NCI-H2227 (cell line): ENCODE measurements around the gene NRP1.
"Not testable (repeated sequence)": the region's sequence is repeated elsewhere in the genome, so short reads cannot be mapped to it uniquely, and the experiment has no call there.

Experiments used
- DNase-seq: peaks from one replicate; lab custom pipeline; 2025; ENCODE audit not compliant: unreplicated experiment; lab: John Stamatoyannopoulos, UW

NRP1 gene

DNA sequence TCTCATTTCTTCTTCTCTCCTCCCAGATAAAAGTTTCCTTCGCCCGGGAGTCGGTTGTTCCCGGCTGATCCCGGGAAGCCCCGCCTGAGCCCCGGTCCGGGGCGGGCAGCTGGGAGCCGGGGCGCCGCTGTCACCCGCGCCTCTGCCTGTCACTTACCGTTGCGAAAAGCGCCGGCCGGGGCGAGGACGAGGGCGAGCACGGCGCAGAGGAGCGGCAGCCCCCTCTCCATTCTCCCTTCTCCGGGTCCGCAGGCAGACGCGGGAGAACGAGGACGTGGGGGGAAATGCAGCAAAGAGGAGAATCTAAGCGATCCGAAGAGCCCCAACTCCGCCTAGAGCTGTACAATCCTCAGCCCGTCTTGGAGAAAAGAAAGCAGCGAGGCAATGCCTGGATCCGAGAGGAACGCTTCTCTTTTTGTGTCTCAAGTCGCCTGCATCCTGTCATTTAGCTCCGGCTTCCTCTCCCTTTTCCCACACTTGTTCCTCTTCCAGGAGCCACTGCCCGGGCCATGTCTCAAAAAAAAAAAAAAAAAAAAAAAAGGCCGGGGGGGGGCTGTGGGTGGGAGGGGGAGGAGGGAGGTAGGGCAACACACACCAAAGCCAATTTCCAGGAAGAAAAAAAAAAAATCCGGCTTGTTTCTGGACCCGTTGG, at the start of gene NRP1:
Gene NRP1, minus strand, starts transcription at position 515 of the 652 bp plus-strand sequence. Its CDS starts 285 bp downstream, at position 230.
- peak; percentile 32 for DNase-seq

DNA sequence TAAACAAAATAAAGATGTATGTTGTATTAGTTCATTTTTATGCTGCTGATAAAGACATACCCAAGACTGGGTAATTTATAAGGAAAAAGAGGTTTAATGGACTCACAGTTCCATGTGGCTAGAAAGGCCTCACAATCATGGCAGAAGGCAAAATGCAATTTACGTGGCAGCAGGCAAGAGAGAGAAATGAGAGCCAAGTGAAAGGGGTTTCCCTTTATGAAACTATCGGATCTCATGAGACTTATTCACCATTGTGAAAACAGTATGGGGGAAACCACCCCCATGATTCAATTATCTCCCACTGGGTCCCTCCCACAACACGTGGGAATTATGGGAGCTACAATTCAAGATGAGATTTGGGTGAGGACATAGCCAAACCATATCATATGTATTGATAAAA, 49.7 kb upstream of the NRP1 start:
- DNase-seq = not testable (repeated sequence)

DNA sequence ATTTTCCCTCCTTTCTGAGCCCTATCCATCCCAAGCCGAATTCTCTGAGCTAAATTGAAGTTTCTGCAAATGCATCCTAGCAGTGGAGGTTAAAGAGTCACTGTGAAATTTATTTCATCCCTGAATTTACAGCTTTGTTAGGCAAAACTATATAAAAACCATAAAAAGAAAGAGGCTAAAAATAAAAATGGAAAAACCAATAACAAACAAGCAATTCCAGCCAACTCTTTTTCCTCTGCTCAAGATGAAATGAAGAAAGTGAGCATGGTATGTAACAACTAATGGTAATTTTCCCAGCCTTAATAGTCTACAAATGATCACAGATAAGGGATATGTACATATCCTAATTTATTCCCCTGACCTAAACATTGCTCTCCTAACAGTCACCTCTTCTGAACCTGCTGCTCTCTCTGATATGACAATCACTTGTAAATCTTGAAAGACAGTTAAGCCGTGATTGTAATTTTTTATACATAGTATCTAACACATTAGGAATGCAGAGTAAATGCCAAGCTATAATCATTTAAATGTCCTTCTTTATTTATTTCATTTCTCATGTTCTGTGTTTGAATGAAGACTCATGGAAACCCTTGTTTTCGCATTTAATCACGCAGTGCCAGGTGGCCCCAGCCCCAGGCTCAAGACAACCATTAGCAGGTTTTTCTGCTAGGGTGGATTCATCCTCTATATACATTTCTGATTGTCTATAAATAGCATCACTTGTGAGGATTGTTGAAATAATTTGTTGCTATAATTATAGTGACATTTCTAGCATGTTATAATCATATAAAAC, 48.6 kb upstream of the NRP1 start:
- no peak for DNase-seq

DNA sequence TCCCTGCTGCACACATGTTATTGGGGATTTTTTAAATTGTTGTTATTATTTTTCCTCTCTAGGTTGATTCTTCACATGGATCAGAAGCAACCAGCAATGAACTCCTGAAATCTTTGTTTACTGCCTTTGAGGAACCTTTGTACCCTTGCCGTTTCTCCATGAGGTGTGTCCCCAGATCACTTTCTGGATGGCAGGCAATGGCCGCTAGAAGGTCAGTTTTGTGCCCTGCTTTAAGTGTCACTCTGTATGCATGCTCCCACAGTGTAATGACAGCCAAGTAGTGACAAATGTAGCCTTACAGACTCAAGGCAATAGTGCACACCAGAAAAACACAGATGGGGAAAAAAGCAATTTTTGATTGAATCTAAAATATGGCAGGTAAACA, 47.7 kb upstream of the NRP1 start:
- no peak for DNase-seq

DNA sequence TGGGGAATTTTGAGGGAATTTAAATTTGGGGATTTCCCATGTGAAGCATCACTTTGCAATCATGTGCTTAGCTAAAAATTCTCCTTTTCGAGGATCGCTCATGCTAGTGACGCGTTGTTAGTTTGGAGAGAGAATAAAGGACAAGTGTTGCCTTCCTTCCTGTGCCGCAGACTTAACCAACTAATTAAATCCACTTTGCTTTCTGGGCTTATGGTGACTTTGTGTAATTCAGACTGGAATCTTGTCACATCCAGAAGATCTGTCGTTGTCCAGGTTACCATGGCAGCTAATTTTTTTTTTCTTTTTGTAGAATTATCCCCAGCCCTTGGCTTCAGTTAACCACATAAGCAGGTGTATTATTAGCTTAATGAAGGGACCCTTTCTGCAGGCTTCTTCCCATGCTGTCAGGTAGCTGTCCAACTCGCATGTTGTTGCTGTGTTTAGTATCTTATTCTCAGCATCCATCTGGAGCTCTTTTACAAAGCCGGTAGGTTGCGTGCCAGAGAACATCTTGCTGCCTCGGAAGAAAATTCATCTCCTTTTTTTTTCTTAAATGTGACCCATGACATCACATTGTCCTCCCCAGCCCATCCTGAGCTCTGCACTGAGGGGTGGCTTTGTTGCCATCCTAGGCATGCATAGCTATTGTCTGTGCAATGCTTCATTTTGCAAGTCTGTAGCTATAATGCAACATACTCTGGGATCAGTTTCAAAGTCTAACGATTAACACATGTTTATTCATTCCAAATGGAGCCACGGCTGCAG, 47.2 kb upstream of the NRP1 start:
- DNase-seq = peak; percentile 29

DNA sequence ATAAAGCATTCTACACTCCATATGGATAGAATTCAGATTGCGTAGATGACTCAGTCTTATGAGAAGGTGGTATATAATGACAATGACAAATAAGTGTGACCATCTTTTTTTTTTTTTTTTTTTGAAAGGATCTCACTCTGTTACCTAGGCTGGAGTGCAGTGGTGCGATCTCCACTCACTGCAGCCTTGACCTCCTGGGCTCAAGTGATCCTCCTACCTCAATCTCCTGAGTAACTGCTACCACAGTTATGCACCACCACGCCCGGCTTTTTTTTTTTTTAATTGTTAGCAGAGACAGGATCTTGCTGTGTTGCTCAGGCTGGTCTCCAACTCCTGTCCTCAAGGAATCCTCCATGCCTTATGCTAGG, 43.2 kb upstream of the NRP1 start:
- no peak for DNase-seq

DNA sequence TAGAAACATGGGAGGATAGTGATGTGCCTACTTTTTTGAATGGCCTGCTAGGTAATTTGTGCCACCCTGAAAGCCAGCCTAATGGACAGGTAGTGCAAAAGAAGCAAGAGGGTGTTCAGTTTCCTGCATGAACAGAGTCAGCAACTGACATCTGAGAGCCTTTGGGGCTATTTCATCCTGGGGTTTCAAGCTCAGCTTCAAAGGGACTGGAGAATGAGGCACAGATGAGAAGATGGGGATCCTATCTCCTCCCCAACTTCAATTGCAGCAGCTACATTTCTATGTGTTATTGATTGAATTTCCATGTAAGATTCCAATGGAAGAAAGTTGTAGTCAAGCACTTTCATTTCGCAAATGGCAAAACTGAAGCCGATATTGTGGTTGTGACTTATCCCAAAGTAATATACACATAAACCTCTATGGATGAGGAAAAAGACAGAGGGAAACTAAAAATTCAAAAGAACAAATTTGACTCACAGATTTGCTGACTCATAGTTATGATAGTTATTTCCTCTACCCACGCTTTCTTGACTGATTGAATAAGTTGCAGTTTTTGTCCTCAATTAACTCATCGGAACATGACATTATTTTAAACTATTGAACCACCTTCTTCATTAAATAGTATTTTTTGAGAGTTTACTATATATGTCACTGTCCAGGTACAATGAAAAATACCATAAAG, 42.6 kb upstream of the NRP1 start:
- DNase-seq = no peak

DNA sequence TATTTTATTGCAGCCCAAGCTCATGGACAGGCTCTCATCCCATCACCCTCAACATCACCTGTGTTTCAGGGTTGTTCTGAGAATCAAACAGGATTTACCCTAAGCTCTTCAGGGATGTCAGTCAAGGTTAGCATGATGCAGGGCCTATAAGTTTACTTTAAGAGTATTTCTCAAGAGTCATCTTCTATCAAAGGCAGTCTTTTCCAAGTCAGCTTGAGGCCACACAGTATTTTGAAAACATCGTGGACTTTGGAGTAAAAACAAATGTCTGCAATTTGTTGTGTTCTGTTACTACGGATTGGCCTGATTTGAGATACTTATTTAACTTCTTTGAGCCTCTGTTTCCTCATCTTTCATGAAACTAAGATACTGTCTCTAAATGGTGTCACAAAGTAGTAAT, 42.0 kb upstream of the NRP1 start:
- no peak for DNase-seq

DNA sequence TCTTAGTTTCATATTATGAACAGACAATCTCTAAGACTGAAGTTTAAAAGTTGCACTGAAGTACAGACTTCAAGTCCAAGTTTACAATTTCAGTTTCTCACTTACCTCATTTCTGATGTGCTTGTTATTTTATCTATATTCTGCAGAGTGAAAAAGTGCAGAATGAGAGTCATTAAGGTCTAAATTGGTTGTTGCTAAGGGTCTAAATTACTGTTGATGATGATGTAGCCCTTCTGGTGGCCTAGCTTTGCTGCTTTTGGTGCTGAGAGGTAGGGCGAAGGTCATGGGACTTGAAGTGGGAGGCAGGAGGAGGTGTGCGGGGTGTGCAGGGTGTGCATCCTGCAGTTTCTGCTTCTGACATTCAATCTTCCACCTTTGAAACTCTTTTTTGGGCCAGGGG, 38.8 kb upstream of the NRP1 start:
- DNase-seq = no peak

DNA sequence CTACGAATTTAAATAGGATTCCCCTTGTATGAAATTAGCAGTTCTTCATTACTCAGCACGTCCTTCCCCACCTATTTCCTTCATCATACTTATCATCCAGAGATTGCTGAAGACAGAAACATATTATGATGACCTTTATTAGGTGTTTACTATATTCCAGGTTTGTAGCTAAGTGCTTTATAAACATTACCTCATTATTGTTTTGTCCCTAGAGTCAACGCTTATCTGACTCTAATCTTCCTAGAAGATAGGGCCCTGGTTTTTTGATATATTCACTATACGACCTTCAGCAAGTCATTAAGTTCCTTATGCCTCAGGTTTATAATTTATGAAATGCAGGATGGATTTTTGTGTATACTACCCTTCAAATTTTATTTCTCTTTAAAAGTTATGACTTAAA, 36.8 kb upstream of the NRP1 start:
- DNase-seq = no peak

DNA sequence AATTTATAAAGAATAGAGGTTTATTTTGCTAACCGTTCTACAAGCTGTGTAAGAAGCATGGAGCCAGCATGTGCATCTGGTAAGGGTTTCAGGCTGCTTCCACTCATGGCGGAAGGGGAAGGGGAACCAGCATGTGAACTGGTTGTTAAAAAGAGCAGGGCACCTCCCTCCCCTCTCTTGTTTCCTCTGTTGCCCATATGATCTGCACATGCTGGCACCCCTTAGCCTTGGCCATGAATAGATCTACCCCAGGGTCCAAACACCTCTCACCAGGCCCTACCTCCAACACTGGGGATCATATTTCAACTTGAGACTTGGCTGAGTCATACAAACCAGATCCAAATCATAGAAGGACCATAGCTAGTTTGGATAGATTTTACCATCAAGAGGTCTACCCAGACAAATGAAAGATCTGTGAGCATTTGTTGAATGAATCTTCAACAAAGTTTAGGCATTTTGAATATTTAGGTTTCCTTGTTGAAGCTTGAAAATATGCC, 36.0 kb upstream of the NRP1 start:
- DNase-seq = no peak

DNA sequence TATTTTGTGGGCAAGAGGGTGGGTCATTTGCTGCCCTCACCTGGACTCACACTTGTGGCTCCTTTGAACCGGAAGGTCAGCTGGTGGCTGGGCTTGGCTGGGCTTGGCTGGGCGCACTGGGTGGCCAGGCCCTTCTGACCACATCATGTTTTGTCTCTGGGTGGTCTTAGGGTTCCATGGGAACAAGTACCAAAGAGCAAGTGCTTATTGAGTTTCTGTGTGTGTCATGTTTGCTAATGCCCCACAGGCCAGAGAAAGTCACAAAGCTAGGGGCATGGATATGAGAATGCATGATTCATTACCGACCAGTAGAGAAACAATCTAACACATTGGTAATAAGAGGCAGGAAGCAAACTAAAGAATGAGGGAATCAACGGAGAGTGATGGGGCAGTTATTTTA, 33.6 kb upstream of the NRP1 start:
- no peak for DNase-seq

DNA sequence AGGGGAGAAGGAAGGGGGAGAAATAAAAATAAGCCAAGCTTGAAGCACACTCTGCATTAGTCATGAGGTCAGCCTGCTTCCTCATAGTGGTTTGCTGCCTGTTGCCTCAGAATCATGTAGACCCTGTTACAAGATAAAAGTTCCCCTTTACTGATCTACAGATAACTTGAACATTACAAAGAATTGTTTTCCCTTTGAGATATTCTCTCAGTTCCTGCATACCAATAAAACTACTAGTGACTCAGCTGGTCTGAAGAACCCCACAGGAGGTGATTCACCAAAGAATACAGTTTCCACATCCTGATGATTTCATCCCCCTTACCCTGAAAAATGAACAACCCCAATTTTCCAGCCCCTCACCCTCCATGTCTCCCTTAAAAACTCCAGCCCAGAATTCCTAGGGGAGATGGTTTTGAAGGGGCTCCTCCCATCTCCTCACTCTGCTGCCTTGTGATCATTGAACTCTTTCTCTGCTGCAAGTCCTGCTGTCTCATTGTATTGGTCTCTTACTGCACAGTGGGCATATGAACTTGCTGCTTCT, 31.5 kb upstream of the NRP1 start:
- no peak for DNase-seq

DNA sequence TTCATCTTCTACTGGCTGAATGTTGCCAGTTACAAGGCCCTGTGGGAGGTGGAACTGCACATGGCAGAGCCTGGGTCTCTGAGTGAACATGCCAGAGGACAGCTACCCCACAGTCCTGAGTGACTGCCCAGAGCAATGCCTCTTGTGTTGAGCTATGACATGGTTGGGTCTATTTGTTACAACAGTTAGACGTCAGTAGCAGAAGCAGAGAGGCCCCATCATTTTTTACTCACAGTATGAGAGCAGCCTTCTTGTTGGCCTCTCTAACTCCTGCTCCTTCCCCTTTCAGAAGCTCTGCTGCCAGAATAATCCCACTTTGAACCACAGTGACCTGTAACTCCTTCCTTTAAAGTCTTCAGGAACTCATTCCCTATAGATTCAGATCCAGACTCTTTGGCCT, 30.8 kb upstream of the NRP1 start:
- no peak for DNase-seq

DNA sequence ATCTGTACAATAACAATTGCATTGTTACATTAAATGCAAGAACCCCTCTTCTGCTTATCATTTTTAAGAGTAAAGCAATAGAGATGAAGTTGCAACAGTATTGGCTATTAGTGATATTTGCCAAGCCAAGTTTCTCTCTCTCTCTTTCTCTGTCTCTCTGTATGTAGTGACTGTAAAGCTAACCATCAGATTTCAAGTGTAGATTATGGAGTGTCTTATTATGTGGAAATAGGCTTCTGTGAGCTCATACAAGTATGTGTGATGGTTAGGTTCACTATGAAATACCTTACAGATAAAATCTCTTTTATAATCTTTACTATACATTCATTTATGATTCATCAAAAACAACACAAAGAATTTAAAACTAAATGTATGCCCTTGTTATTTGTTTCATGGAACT, 28.6 kb upstream of the NRP1 start:
- no peak for DNase-seq

DNA sequence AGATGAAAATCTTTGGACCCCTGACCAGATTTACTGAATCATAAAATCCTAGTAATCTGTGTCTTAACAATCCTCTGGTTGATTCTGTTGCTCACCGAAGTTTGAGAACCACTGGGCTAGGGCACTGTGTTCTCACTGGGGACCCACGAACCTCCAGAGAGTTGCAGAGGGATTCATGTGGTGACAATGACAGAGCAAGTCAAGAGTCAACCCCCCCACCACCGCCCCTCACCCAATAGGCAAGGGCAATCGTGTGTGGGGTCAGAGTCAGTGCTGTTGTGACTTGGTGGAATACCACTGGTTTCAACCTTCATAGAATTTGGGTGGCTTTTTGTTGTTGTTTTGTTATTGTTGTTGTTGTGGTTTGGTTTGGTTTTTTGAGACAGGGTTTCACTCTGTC, 23.5 kb upstream of the NRP1 start:
- DNase-seq = no peak

DNA sequence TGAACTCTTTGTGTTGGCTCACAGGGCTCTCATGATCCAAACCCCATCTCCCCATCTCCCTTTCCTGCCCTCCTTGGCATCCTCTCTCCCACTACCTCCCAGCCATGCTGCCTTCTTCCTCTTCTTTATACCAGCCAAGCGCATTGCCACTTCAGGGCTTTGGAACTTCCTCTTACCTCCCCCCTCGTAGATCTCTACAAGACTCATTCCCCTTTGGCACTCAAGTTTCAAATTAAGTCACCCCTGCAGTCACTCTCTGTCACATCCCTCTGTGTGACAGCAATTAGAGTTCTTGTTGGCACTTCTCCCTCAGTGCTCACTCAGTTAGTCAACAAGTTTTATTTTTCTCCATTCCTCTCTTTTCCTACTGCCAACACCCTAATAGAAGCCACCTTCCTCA, 20.8 kb upstream of the NRP1 start:
- no peak for DNase-seq

DNA sequence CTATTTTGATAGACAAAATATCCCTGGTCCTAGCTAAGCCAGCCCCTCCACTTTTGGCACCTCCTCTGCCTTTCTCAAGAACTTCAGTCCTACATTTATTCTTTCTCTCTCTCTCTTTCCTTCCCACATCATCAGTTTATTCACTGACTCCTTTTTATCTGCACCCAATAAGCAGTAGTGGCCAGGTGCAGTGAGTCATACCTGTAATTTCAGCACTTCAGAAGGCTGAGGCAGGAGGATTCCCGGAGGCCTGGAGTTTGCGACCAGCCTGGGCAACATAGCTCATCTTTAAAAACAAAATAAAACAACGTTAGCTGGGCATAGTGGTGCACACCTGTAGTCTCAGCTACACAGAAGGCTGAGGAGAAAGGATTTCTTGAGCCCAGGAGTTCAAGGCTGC, 19.4 kb upstream of the NRP1 start:
- no peak for DNase-seq

DNA sequence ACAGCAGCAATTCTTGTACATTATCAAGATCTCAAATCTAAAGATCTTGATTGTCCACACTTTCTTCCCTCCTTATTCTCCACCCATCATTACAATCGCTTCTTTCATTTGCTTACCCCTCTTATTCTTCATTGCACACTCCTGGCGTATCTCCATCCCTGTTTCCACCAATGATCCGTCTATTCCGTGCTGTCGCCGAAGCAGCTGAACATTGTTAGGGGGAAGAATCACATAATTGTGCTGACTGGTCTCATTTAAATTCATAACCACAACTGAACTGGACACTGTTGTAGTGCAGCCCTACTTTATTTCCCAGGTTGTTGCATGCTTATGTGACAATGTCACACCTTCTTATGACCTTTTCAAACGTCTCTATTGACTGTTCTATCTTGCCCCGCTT, 18.9 kb upstream of the NRP1 start:
- no peak for DNase-seq

DNA sequence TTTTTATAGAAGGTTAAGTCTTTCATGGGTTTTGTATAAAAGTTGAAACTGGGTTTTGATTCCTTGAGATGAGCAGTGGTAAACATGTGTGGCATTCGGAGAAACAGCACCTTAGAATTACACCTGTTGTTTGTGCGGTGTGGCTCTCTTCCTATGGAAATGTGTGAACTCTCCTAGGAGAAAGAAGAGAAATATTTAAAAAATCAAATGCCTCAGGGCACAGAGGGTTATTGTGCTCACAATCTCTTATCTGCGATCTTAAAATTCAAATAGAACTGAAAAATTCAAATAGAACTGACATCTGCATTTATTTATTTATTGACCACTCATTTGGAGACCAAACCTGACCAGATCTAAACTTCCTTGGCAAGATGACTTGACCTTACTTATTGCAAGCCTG, 18.1 kb upstream of the NRP1 start:
- no peak for DNase-seq

DNA sequence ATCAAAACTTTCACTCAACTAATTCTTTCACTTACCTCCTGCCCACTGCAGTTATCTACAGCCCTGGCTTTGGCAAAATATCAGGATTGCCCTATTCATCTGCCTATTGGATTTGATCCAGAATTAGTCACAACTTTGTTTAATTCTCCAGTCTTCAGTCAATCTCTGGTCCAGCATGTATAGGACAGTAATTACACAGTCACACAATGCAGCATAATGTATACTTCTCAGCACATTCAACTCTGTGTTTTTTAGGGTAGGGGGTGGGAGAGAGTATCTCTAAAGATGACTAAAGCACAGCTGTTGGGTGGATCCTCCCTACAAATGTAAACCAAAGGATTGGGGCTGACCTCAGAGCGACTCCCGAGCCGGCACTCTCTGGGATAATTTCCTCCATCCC, 17.7 kb upstream of the NRP1 start:
- no peak for DNase-seq
